Uterus (tissue), 4 donors: ENCODE measurements around the gene IER5. TPM values are rescaled to one million over a fixed set of nuclear protein-coding genes. Genes with fewer than 3 reads are reported as not detected.

Experiments used
- DNase-seq, 2 donors: peaks; one replicate each; pipeline ENCODE4 v3.0.0-alpha.2; 2019 to 2020
- H3K27ac ChIP-seq, 2 donors: fragments of 200-600 bp; sonication (generic); 1 replicate in 1 of 2; 2 replicates in 1 of 2; pipeline ENCODE4 v1.5.1; 2016 to 2018
- H3K27me3 ChIP-seq, 2 donors: fragments of 200-600 bp; sonication (generic); one replicate each; pipeline ENCODE4 v1.5.1; 2018 to 2019; ENCODE audit warnings: control low read depth in 1 of 2
- H3K36me3 ChIP-seq, 2 donors: fragments of 200-600 bp; sonication (generic); one replicate each; pipeline ENCODE4 v1.5.1; 2019; ENCODE audit warnings: control low read depth in 1 of 2
- H3K4me1 ChIP-seq, 2 donors: fragments of 200-600 bp; sonication (generic); one replicate each; pipeline ENCODE4 v1.5.1; 2018 to 2019; ENCODE audit warnings: control low read depth in 1 of 2
- H3K4me3 ChIP-seq, 2 donors: fragments of 200-600 bp; sonication (generic); 1 replicate in 1 of 2; 2 replicates in 1 of 2; pipeline ENCODE4 v1.5.1; 2018 to 2019; ENCODE audit warnings: mild to moderate bottlenecking in 1 of 2
- H3K9me3 ChIP-seq, 2 donors: fragments of 200-600 bp; sonication (generic); one replicate each; pipeline ENCODE4 v1.5.1; 2019; ENCODE audit warnings: control low read depth in 1 of 2
- CTCF ChIP-seq, 4 experiments: fragments of 200-600 bp in 2 of 4; fragments of 450-650 bp in 2 of 4; sonication (generic) in 2 of 4; IDR thresholded peaks; one replicate each; pipeline ENCODE4 v1.5.1; 2016 to 2019; ENCODE audit warnings: antibody characterized with exemption in 4 of 4, mild to moderate bottlenecking in 2 of 4, moderate library complexity in 1 of 4
- POLR2A ChIP-seq, 2 donors: fragments of 450-650 bp; IDR thresholded peaks; one replicate each; pipeline ENCODE4 v1.6.1; 2016; ENCODE audit warnings: antibody characterized with exemption in 2 of 2, mild to moderate bottlenecking in 1 of 2, moderate library complexity in 1 of 2
- intact Hi-C: fragments of 100-400 bp; cut with DNase I; formaldehyde crosslinking; loops from one replicate; pipeline ENCODE4 v1.15.1; 2023; ENCODE audit warnings: low total_unique reads
- total RNA-seq, 4 donors: library from RNA; depleted of rRNA in 3 of 4; stranded (reverse); fragments of >200 nt in 3 of 4; gene quantifications; one replicate each; pipeline versions ENCODE4 v1.1.0 to v1.2.4, GENCODE V29; 2014 to 2023
- donor health status: DM: yes; HTN: yes; CAD: no.

IER5 gene
- total RNA-seq, 4 donors from 2014 or later = 19.4 to 34.8 (median 24.2) TPM

- DNase-seq = peak; percentile 96
- Histone ChIP-seq H3K4me3 (peak overlapping the region; percentile 57 to 69), H3K27ac (peak overlapping the region; percentile 91 to 98), H3K9me3 (no peaks in the 10 kb centered on the region), H3K36me3 (no peaks in the 10 kb centered on the region), H3K4me1 (no peaks in the 10 kb centered on the region), H3K27me3 (no peaks in the 10 kb centered on the region)
- TF ChIP-seq POLR2A (IDR thresholded peaks at IDR 0.05) (peak; percentile 71 to 90), CTCF (IDR thresholded peaks at IDR 0.05) (no peak)
- intact Hi-C loops = no loop called here
These were observed 16.9 kb downstream of the IER5 start for GRCh38 chr1:181105134-181106021.

DNA sequence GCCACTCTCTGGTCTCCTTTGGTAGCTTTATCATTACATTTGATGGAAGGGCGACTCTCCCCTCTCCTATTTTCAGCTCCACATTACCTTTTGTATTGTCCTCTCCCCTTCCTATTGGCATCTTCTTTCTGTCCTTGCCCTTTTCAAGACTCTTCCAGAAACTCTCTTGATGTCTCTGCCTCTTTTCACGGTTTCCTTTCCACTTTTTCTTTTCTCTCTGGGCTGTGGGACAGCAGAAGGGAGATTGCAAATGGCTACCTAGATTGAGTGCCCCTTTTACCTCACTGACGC, 17.5 kb downstream of the IER5 start:
- H3K4me3 ChIP-seq = peak overlapping the region in 1 of 2 donors; percentile 42
- TF ChIP-seq CTCF (IDR thresholded peaks at IDR 0.05) (no peak), POLR2A (IDR thresholded peaks at IDR 0.05) (no peak)
- intact Hi-C loops = no loop called here
- H3K27me3 ChIP-seq = no peaks in the 10 kb centered on the region
- peak overlapping the region; percentile 91 to 98 for H3K27ac ChIP-seq
- H3K4me1 ChIP-seq = no peaks in the 10 kb centered on the region
- no peaks in the 10 kb centered on the region for H3K9me3 ChIP-seq
- no peaks in the 10 kb centered on the region for H3K36me3 ChIP-seq
- DNase-seq = no peak

DNA sequence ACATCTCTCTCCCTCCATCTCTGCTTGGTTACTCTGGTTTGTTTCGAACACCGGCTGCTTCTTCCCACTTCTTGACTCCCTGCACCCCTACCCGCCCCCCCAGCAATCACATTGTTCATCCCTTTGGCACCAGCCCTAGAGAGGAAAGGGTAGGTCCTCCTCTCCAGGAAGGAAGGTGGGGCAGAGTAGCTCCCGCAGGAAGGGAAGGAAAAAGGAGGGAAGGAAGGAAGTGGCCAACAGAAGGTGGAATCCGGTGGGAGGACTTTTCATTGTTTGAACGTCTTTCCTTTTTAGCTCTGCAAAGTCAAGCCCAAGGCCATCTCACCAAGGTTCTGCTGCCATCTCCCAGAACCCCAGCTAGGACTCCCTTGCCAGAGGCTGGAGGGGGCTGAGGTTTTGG, 18.0 kb downstream of the IER5 start:
- Histone ChIP-seq H3K9me3 (no peaks in the 10 kb centered on the region), H3K27ac (peak overlapping the region; percentile 91 to 98), H3K27me3 (no peaks in the 10 kb centered on the region), H3K4me1 (no peaks in the 10 kb centered on the region), H3K4me3 (no peak overlapping the region), H3K36me3 (no peaks in the 10 kb centered on the region)
- DNase-seq = no peak
- TF ChIP-seq POLR2A (IDR thresholded peaks at IDR 0.05) = no peak
- no peak for TF ChIP-seq CTCF (IDR thresholded peaks at IDR 0.05)
- intact Hi-C loops = no loop called here

DNA sequence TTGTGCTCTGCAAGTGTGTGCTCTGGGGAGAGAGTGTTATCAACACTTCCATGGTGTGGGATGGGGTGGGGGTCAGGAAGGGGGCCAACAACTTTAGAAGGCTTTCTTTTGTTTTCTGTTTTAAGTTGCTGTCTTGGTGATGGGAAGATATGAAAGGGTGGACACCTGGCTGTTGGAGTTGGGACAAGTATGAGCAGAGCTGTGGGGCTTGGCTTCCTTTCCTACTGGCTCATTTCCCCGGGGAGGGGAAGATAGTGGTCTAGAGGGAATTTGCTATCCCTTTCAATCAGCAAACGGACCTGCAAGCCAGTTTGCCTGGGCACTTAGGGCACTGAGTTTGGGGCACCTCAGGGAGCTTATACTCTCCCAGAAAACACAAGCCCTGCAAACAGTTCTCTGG, 19.2 kb downstream of the IER5 start:
- TF ChIP-seq CTCF (IDR thresholded peaks at IDR 0.05) (no peak), POLR2A (IDR thresholded peaks at IDR 0.05) (no peak)
- intact Hi-C loops = no loop called here
- H3K4me3 ChIP-seq = no peak overlapping the region
- H3K27ac ChIP-seq = peak overlapping the region; percentile 91 to 98
- DNase-seq = no peak
- H3K4me1 ChIP-seq = peaks cover 6 to 7% of the 10 kb centered on the region in 2 donors
- no peaks in the 10 kb centered on the region for H3K36me3 ChIP-seq
- no peaks in the 10 kb centered on the region for H3K27me3 ChIP-seq
- H3K9me3 ChIP-seq = no peaks in the 10 kb centered on the region

DNA sequence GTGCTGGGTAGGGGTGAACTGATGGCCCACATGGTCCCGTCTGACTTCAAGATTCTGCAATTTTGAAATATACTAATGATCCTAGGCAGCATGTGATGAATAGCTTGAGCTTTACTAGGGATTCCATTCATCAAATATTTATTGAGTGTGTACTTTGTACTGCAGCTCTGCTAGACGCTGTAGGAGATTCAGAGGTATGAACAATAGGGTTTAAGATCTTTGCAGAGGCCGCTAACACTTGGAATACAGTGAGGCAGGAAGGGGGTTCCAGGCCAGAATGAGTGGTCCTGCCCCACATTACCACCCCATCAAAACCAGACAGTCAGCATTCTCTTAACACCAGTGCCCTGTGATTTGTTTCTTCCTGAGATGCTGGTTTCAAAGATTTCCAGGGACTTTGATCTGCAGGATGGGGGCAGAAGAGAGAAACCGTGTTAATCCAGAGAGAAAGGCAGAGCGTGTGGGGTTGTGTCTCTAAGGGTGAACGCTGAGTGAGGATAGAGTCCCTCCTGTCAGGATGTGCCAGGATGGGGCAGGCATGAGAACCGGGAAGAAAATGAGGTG, 19.9 kb downstream of the IER5 start:
- TF ChIP-seq CTCF (IDR thresholded peaks at IDR 0.05) = no peak
- no peak for TF ChIP-seq POLR2A (IDR thresholded peaks at IDR 0.05)
- intact Hi-C loops = no loop called here
- no peak for DNase-seq
- Histone ChIP-seq H3K4me3 (no peak overlapping the region), H3K9me3 (no peaks in the 10 kb centered on the region), H3K36me3 (no peaks in the 10 kb centered on the region), H3K27me3 (no peaks in the 10 kb centered on the region), H3K4me1 (peaks cover 12 to 14% of the 10 kb centered on the region in 2 donors), H3K27ac (peak overlapping the region; percentile 91 to 98)
